VCaP (cell line): ENCODE data around the gene PIP4K2A.

Source experiments
- H3K27ac ChIP-seq: fragments of 450-650 bp; 2 replicates; pipeline ENCODE4 v1.5.1; 2017
- TF ChIP-seq, protein P1 (sequence below): fragments of 450-650 bp; conservative IDR thresholded peaks from 2 replicates; pipeline ENCODE4 v1.5.1; 2017; ENCODE audit warnings: mild to moderate bottlenecking, moderate library complexity

PIP4K2A gene

GRCh38 chr10:22630234-22631174 is 83.9 kb downstream of the PIP4K2A start:
- TF ChIP-seq, protein P1, sequence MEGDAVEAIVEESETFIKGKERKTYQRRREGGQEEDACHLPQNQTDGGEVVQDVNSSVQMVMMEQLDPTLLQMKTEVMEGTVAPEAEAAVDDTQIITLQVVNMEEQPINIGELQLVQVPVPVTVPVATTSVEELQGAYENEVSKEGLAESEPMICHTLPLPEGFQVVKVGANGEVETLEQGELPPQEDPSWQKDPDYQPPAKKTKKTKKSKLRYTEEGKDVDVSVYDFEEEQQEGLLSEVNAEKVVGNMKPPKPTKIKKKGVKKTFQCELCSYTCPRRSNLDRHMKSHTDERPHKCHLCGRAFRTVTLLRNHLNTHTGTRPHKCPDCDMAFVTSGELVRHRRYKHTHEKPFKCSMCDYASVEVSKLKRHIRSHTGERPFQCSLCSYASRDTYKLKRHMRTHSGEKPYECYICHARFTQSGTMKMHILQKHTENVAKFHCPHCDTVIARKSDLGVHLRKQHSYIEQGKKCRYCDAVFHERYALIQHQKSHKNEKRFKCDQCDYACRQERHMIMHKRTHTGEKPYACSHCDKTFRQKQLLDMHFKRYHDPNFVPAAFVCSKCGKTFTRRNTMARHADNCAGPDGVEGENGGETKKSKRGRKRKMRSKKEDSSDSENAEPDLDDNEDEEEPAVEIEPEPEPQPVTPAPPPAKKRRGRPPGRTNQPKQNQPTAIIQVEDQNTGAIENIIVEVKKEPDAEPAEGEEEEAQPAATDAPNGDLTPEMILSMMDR: no peak
- no peak overlapping the region for H3K27ac ChIP-seq

GRCh38 chr10:22629852-22630233 is 84.5 kb downstream of the PIP4K2A start:
- H3K27ac ChIP-seq: no peak overlapping the region
- TF ChIP-seq, protein P1: no peak

DNA sequence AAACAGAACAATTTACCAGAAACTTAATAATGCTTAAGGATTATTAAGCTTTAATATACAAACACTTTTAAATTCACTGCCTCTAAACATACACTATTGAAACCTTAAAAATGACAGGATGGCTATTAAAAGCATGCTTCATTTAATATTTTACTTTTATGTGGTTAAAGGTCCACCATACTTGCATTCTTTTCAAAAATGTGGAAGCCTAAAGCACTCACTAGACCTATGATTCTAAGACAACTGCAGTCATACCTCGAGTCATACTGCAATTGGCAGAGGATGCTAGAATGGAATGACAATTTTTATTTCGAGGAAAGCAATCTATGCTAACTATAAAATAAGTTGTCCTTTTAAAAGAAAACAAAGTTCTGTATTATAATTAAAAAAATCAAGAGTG is 85.3 kb downstream of the PIP4K2A start:
- no peak overlapping the region for H3K27ac ChIP-seq

DNA sequence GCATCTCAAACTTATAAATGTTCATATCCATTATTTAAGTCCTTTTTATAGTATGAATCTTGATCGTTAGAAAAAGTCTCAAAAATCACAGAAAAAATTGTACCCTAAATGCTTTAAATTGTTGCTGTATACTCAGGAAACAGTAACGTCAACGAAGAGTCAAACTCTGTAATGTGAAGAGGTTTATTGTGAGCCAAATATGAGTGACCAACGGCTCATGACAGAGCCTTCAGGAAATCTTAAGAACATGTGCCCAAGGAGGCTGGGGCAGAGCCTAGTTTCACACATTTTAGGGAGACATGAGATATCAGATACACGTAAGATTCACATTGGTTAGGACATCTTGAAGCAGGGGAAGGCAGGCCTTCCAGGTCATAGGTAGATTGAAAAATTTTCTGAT is 86.1 kb downstream of the PIP4K2A start:
- H3K27ac ChIP-seq: no peak overlapping the region
- TF ChIP-seq, protein P1: no peak

More for the DNA sequence above, 85.3 kb downstream of the PIP4K2A start:
- TF ChIP-seq, protein P1: no peak

- TF ChIP-seq, protein P1: no peak
- no peak overlapping the region for H3K27ac ChIP-seq
Measured at GRCh38 chr10:22626784-22627183, 87.6 kb downstream of the PIP4K2A start.

DNA sequence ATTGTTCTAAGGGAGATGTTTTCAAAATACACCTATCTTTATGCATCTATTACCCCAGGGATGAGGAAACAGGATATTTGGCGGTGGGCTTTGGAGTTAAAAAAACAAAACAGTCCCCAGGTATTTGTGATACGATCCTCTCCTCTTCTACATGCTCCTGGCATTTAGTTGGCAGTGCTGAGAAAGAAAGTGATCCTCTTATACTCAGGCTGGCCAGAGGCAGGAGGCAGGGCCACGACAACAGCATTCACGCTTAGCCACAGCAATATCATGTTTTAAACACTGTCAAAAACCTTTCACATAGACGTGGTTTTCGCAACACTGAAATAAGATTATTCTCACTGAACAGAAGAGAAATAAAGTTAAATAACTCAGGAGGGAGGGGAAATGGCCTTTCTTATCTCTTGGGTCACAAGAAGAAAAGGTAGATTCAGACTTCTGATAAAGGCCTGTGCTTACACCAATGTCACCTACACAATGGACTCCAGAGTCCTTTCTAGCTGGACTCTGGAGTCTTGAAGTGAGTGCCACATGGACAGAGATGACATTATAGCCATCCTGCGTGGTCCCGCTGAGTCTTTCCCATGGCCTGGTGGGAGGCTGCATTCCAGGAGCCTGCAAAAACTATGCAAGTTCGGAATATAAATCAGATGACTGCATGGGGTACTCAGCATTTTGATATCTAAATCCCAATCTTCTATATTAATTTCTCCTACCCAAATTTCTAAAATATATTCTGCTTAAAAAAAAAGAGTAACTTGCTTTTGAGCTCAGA is 88.7 kb downstream of the PIP4K2A start:
- no peak overlapping the region for H3K27ac ChIP-seq
- TF ChIP-seq, protein P1: no peak

DNA sequence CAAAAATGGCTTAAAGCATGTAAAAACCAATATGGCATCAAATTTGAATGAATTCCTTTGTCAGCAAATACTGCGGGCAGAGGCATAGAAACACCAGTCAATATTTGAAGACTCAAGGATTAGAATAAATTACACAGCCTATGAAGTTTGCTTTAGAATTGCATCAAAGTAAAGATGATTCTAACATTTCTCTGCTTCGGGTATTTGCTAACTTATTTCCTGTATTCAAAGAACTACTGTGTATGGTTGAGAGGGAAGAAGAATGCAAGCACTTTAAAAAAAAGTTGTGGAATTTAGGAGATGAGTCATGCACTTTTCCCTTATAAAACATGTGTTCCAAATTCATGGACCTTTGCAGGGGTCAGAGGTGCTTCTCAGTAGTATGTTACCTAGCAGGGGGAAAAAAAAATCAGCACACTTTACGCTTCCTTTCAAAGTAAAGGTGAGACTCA is 90.1 kb downstream of the PIP4K2A start:
- no peak overlapping the region for H3K27ac ChIP-seq
- TF ChIP-seq, protein P1: no peak
